Neural crest cell (in vitro differentiated cells): ENCODE measurements around the gene OGDH. TPM values are rescaled to one million over a fixed set of nuclear protein-coding genes. Genes with fewer than 3 reads are reported as not detected.

Experiments
- DNase-seq: peaks from one replicate; pipeline ENCODE4 v3.0.0; 2021; ENCODE audit warnings: low read depth, mixed read lengths, low spot score
- H3K27ac Mint-ChIP-seq: one replicate; pipeline ENCODE4 v1.8.0; 2021; ENCODE audit warnings: mild to moderate bottlenecking, mixed read lengths; ENCODE audit not compliant: unreplicated experiment
- H3K27me3 Mint-ChIP-seq: 2 replicates; pipeline ENCODE4 v1.8.0; 2021; ENCODE audit warnings: low read depth, mild to moderate bottlenecking, mixed read lengths
- H3K36me3 Mint-ChIP-seq: 2 replicates; pipeline ENCODE4 v1.8.0; 2021; ENCODE audit warnings: low read depth, mild to moderate bottlenecking, mixed read lengths
- H3K4me1 Mint-ChIP-seq: 2 replicates; pipeline ENCODE4 v1.8.0; 2021; ENCODE audit warnings: mixed read lengths
- H3K4me3 Mint-ChIP-seq: one replicate; pipeline ENCODE4 v1.8.0; 2021; ENCODE audit warnings: mild to moderate bottlenecking, mixed read lengths
- H3K9me3 Mint-ChIP-seq: 2 replicates; pipeline ENCODE4 v1.8.0; 2021; ENCODE audit warnings: mixed read lengths
- total RNA-seq: library from RNA; stranded (reverse); gene quantifications from 2 replicates; pipeline ENCODE4 v1.2.1, GENCODE V29; 2021
- TF ChIP-seq, protein P1 (sequence below): fragments of 200-600 bp; sonication (generic); conservative IDR thresholded peaks from 2 replicates; pipeline ENCODE4 v1.5.0; 2021; ENCODE audit warnings: antibody characterized with exemption, mild to moderate bottlenecking

The OGDH gene
- total RNA-seq, 1 donor from 2014 or later = 116 TPM

DNA sequence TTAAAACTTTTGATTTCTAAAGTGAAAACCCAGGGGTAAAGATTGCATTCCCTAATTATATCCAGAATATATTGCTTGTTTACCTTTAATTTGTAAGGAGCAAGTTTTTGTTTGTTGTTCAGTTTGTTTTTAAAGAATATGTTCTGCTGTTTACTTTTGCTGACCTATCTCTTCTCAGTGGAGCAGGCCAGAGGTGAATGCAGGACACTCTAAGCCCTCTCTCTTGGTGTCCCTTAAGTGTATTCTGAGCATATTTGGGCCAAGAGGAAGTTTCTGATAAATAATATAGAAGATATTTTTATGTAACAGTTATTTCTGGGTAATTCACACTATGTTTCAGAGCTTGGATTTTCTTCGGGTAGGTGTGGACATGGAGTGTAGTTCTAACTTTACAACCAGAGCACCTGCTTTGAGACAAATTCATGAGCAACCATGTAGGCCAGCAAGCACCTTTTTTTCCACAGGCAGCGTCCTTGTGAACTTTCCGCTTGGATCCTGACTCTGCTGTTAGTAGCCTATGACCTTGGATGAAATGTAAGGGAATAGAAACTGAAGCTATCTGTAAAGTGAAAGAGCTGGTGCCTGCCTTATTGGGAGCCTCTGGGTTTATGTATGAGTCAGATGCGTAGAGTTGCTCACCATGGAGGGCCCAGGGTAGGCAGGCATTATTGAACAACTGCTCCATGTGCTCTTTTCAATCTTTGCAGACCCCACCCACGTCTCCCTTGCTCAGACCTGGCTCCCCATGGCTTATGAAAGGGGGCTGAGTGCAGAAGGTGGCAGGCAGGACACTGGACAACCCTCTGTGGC, 16.1 kb downstream of the OGDH start:
- H3K27ac Mint-ChIP-seq = no peak overlapping the region
- H3K27me3 Mint-ChIP-seq = no peaks in the 10 kb centered on the region
- H3K4me3 Mint-ChIP-seq = no peak overlapping the region
- peaks cover 16% of the 10 kb centered on the region for H3K4me1 Mint-ChIP-seq
- no peaks in the 10 kb centered on the region for H3K36me3 Mint-ChIP-seq
- DNase-seq = no peak
- TF ChIP-seq, protein P1, sequence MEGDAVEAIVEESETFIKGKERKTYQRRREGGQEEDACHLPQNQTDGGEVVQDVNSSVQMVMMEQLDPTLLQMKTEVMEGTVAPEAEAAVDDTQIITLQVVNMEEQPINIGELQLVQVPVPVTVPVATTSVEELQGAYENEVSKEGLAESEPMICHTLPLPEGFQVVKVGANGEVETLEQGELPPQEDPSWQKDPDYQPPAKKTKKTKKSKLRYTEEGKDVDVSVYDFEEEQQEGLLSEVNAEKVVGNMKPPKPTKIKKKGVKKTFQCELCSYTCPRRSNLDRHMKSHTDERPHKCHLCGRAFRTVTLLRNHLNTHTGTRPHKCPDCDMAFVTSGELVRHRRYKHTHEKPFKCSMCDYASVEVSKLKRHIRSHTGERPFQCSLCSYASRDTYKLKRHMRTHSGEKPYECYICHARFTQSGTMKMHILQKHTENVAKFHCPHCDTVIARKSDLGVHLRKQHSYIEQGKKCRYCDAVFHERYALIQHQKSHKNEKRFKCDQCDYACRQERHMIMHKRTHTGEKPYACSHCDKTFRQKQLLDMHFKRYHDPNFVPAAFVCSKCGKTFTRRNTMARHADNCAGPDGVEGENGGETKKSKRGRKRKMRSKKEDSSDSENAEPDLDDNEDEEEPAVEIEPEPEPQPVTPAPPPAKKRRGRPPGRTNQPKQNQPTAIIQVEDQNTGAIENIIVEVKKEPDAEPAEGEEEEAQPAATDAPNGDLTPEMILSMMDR = no peak
- H3K9me3 Mint-ChIP-seq = no peaks in the 10 kb centered on the region

DNA sequence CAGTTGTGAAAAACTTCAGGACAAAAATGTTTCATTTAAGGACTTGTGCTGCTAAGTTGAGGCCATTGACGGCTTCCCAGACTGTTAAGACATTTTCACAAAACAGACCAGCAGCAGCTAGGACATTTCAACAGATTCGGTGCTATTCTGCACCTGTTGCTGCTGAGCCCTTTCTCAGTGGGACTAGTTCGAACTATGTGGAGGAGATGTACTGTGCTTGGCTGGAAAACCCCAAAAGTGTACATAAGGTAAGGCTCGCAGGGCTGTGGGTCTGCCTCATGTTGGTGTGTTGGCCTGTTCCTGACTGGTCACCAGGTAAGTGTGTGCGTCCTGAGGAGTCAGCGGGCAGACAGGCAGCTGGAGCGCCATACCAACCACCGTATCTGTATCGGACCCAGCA, 17.9 kb downstream of the OGDH start:
- Mint-ChIP-seq H3K4me1 (peaks cover 16% of the 10 kb centered on the region), H3K36me3 (peaks cover 2% of the 10 kb centered on the region), H3K4me3 (no peak overlapping the region), H3K9me3 (no peaks in the 10 kb centered on the region), H3K27me3 (no peaks in the 10 kb centered on the region), H3K27ac (no peak overlapping the region)
- DNase-seq = no peak
- TF ChIP-seq, protein P1 = no peak

DNA sequence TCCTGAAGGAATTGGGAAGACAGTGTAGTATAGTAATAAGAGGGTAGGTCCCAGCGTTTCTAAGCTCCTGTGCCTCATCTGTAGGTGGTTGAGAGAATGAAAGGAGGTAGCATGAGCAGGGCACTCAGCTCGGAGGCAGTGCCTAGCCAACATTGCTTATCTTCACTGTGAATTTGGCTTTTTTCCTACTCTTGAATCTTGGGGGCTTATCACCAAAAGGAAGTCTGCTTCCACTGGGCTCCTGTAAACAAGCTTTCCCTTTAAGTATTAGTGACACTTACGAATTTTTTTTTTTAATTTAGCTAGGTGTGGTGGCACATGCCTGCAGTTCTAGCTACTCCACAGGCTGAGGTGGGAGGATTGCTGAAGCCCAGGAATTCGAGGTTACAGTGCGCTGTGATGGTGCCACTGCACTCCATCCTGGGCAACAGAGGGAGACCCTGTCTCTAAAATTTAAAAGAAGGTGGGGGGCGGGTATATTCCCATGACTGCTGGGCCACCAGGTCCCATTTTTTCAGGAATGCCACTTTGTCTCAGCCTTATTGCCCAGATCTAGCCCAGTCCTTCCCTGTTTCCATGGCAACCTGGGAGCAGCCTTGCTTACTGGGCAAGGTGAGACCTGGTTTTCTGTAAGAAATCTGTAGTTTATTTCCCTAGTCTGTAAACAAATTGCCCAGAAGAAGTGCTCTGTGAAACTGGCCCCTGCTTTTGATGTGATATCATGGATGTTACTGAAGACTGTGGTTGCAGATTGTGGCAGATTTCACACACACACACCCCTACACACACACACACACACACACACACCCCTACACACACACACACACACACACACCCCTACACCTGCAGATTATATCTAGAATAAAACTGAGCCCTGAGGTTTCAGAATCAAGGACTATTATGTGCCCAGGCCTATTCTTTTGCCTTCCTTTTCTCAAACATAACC, 19.4 kb downstream of the OGDH start:
- TF ChIP-seq, protein P1 = no peak
- H3K36me3 Mint-ChIP-seq = peaks cover 2% of the 10 kb centered on the region
- no peak for DNase-seq
- H3K9me3 Mint-ChIP-seq = no peaks in the 10 kb centered on the region
- no peak overlapping the region for H3K4me3 Mint-ChIP-seq
- H3K27ac Mint-ChIP-seq = no peak overlapping the region
- H3K27me3 Mint-ChIP-seq = no peaks in the 10 kb centered on the region
- H3K4me1 Mint-ChIP-seq = peaks cover 16% of the 10 kb centered on the region

GRCh38 chr7:44626620-44627019, 20.2 kb downstream of the OGDH start:
- TF ChIP-seq, protein P1 = no peak
- Mint-ChIP-seq H3K4me1 (peaks cover 11% of the 10 kb centered on the region), H3K36me3 (peaks cover 2% of the 10 kb centered on the region), H3K27me3 (no peaks in the 10 kb centered on the region), H3K27ac (no peak overlapping the region), H3K9me3 (no peaks in the 10 kb centered on the region), H3K4me3 (no peak overlapping the region)
- no peak for DNase-seq

GRCh38 chr7:44629829-44630522, 23.5 kb downstream of the OGDH start:
- Mint-ChIP-seq H3K9me3 (no peaks in the 10 kb centered on the region), H3K36me3 (peaks cover 2% of the 10 kb centered on the region), H3K4me1 (no peaks in the 10 kb centered on the region), H3K27ac (no peak overlapping the region), H3K27me3 (no peaks in the 10 kb centered on the region), H3K4me3 (no peak overlapping the region)
- DNase-seq = no peak
- TF ChIP-seq, protein P1 = no peak
